ENCODE data around the gene KRTAP10-11. TPM values are rescaled to one million over a fixed set of nuclear protein-coding genes. Genes with fewer than 3 reads are reported as not detected.

KRTAP10-11 gene
- polyA plus RNA-seq, 3 donors = not detected

- Mint-ChIP-seq H3K27ac (no peak overlapping the region), H3K4me1 (no peaks in the 10 kb centered on the region), H3K27me3 (ENCODE audit: low read depth in 3 of 3) (peaks cover 3 to 9% (median 3%) of the 10 kb centered on the region in 3 donors), H3K9me3 (peaks cover 22 to 37% (median 31%) of the 10 kb centered on the region in 7 donors), H3K36me3 (no peaks in the 10 kb centered on the region), H3K4me3 (no peak overlapping the region)
- Histone ChIP-seq H3K4me3 (replicated peaks in 1 of 3; ENCODE audit: low read depth in 2 of 3, low read length in 3 of 3) (no peak overlapping the region), H2AFZ (ENCODE audit: insufficient read depth, low read depth, low read length, poor library complexity, severe bottlenecking) (no peak overlapping the region), H3K9me3 (replicated peaks in 1 of 2; ENCODE audit: control insufficient read depth in 1 of 2, insufficient read depth in 1 of 2, low read length in 2 of 2) (peaks cover 19 to 25% of the 10 kb centered on the region in 2 donors), H3K4me2 (replicated peaks; ENCODE audit: extremely low read depth, low read length, poor library complexity, severe bottlenecking) (no peak overlapping the region), H3K9ac (ENCODE audit: insufficient read depth, low read length, poor library complexity, severe bottlenecking) (no peak overlapping the region), H3K79me2 (ENCODE audit: insufficient read depth, low read length) (no peaks in the 10 kb centered on the region), H3K36me3 (replicated peaks in 1 of 2; ENCODE audit: control insufficient read depth in 1 of 2, insufficient read depth in 2 of 2, low read length in 2 of 2) (no peaks in the 10 kb centered on the region), H3K27ac (ENCODE audit: low read depth in 1 of 2, low read length in 2 of 2) (no peak overlapping the region), H3K27me3 (ENCODE audit: control insufficient read depth in 2 of 2, insufficient read depth in 2 of 2, low read length in 2 of 2) (no peaks in the 10 kb centered on the region), H4K20me1 (ENCODE audit: insufficient read depth, low read length) (no peaks in the 10 kb centered on the region), H3K4me1 (ENCODE audit: control insufficient read depth in 1 of 2, insufficient read depth in 2 of 2, low read length in 2 of 2) (no peaks in the 10 kb centered on the region)
- no CpG with 5 or more reads among the region's 4 CpGs for WGBS (ENCODE audit: insufficient coverage)
- no peak for DNase-seq
- intact Hi-C loops (cut with micrococcal nuclease) = no loop called here
- TF ChIP-seq CTCF (IDR thresholded peaks at IDR 0.05) = no peak
Observed at GRCh38 chr21:44611551-44611950, 34.7 kb upstream of the KRTAP10-11 start.

GRCh38 chr21:44612029-44612486, 34.2 kb upstream of the KRTAP10-11 start, which contains the start of gene KRTAP10-8:
Gene KRTAP10-8 (plus strand): TSS chr21:44612079. CDS start chr21:44612101, 22 bp downstream.
- H3K4me1 ChIP-seq (ENCODE audit: control insufficient read depth in 1 of 2, insufficient read depth in 2 of 2, low read length in 2 of 2) = no peaks in the 10 kb centered on the region
- H3K9me3 Mint-ChIP-seq = peaks cover 20 to 37% (median 31%) of the 10 kb centered on the region in 7 donors

More at GRCh38 chr21:44612029-44612486, 34.2 kb upstream of the KRTAP10-11 start, which contains the start of gene KRTAP10-8:
- H3K4me1 Mint-ChIP-seq = no peaks in the 10 kb centered on the region
- H3K4me3 ChIP-seq (replicated peaks in 1 of 3; ENCODE audit: low read depth in 2 of 3, low read length in 3 of 3) = no peak within 1 kb of the TSS
- no peak within 1 kb of the TSS for H3K27ac ChIP-seq (ENCODE audit: low read depth in 1 of 2, low read length in 2 of 2)
- H3K36me3 Mint-ChIP-seq = no peaks in the 10 kb centered on the region
- H3K9me3 ChIP-seq (replicated peaks in 1 of 2; ENCODE audit: control insufficient read depth in 1 of 2, insufficient read depth in 1 of 2, low read length in 2 of 2) = peaks cover 19 to 25% of the 10 kb centered on the region in 2 donors
- H3K4me3 Mint-ChIP-seq = no peak within 1 kb of the TSS
- no peak for TF ChIP-seq CTCF (IDR thresholded peaks at IDR 0.05)
- WGBS (ENCODE audit: insufficient coverage) = 97% methylated on average over 8 of the region's 8 CpGs
- H3K9ac ChIP-seq (ENCODE audit: insufficient read depth, low read length, poor library complexity, severe bottlenecking) = no peak within 1 kb of the TSS
- no peak within 1 kb of the TSS for H3K4me2 ChIP-seq (replicated peaks; ENCODE audit: extremely low read depth, low read length, poor library complexity, severe bottlenecking)
- no peaks in the 10 kb centered on the region for H3K79me2 ChIP-seq (ENCODE audit: insufficient read depth, low read length)
- intact Hi-C loops (cut with micrococcal nuclease) = no loop called here
- H3K36me3 ChIP-seq (replicated peaks in 1 of 2; ENCODE audit: control insufficient read depth in 1 of 2, insufficient read depth in 2 of 2, low read length in 2 of 2) = no peaks in the 10 kb centered on the region
- no peak within 1 kb of the TSS for H3K27ac Mint-ChIP-seq
- H4K20me1 ChIP-seq (ENCODE audit: insufficient read depth, low read length) = no peaks in the 10 kb centered on the region
- no peaks in the 10 kb centered on the region for H3K27me3 ChIP-seq (ENCODE audit: control insufficient read depth in 2 of 2, insufficient read depth in 2 of 2, low read length in 2 of 2)
- H2AFZ ChIP-seq (ENCODE audit: insufficient read depth, low read depth, low read length, poor library complexity, severe bottlenecking) = no peak within 1 kb of the TSS
- H3K27me3 Mint-ChIP-seq (ENCODE audit: low read depth in 3 of 3) = peaks cover 0 to 9% (median 3%) of the 10 kb centered on the region in 3 donors
- DNase-seq = no peak
